ENCODE data around the gene MRPL37. TPM values are rescaled to one million over a fixed set of nuclear protein-coding genes. Genes with fewer than 3 reads are reported as not detected.

MRPL37 gene
- total RNA-seq, 1 experiment from 2014 or later = 184 TPM

- no peak for DNase-seq (ENCODE audit: low read depth)
Measured at GRCh38 chr1:54265126-54265525, 65.2 kb downstream of the MRPL37 start.

- no peak for DNase-seq (ENCODE audit: low read depth)
Measured at GRCh38 chr1:54265659-54266058, 65.7 kb downstream of the MRPL37 start.

DNA sequence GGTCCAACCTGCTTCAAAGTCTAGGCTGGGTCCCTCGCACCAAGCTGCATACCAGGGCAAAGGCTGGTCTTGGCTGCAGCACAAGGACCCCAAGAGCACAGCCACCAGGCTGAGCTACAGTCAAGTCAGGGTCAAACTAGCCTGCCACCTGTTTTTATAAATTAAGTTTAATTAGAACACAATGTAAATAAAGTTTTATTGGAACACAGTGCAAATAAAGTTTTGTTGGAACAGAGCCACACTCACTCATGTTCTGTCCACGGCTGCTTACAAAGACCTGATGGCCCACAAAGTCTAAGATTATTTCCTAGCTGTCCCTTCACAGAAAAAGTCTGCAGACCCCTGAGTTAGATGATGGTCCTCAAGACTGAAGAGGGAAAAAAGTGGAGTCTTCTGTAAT, 66.2 kb downstream of the MRPL37 start:
- no peak for DNase-seq (ENCODE audit: low read depth)

DNA sequence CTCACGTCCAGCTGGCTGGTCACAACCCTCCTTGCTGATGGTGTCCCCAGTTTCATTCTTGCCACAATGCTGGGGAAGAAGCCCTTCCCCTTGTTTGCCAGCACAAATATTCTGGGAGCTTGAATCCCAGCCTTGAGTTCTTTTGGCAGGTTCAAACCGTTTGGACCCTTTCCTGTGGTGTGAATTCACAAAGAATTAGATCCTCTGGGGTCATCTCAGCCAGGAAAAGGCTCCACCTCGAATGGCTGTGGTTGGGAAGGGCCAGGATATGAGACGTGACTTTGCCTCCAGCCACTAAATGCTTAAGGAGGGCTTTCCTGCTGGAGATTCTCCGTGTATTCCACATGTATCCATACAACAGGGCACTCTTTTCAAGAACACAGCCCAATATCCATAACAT, 66.9 kb downstream of the MRPL37 start:
- no peak for DNase-seq (ENCODE audit: low read depth)

Other genes starting within 250 kb of the MRPL37 start
- not detected in 2 replicates for gene LDLRAD1, start 182.0 kb upstream of the MRPL37 start, total RNA-seq (2014; rRNA removed; shearing (Covaris generic))
- 540 and 619 TPM in 2 replicates for gene TMEM59, start 147.0 kb upstream of the MRPL37 start, total RNA-seq (2014; rRNA removed; shearing (Covaris generic))
- gene TCEANC2, start 146.6 kb upstream of the MRPL37 start, total RNA-seq (2014; rRNA removed; shearing (Covaris generic)) = 2.0 and 3.1 TPM in 2 replicates
- not detected in 2 replicates for gene CDCP2, start 47.2 kb upstream of the MRPL37 start, total RNA-seq (2014; rRNA removed; shearing (Covaris generic))
- gene CYB5RL, start 137 bp upstream of the MRPL37 start, total RNA-seq (2014; rRNA removed; shearing (Covaris generic)) = 4.5 and 6.5 TPM in 2 replicates
- gene SSBP3, start 206.2 kb downstream of the MRPL37 start, total RNA-seq (2014; rRNA removed; shearing (Covaris generic)) = 11.7 and 18.8 TPM in 2 replicates